ENCODE data around the gene NEGR1.

DNA sequence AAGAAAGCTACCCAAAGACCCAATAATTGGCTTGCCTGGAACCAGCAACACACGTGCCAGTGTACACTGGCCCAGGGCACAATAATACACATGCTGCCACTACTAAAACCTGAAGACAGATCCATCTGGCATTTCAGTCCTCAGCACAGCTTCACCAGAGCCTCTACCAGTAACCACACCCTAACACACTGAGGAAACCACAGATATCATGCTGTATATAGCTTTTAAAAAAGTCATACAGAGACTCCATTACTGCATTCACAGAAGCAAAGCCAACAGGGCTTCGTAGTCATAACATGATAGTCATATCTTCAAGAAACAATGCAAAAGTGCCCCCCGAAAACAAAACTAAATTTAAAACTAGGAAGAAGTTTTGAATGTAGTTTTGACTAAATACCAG, 40.6 kb upstream of the NEGR1 start:
- TF ChIP-seq, protein P1, sequence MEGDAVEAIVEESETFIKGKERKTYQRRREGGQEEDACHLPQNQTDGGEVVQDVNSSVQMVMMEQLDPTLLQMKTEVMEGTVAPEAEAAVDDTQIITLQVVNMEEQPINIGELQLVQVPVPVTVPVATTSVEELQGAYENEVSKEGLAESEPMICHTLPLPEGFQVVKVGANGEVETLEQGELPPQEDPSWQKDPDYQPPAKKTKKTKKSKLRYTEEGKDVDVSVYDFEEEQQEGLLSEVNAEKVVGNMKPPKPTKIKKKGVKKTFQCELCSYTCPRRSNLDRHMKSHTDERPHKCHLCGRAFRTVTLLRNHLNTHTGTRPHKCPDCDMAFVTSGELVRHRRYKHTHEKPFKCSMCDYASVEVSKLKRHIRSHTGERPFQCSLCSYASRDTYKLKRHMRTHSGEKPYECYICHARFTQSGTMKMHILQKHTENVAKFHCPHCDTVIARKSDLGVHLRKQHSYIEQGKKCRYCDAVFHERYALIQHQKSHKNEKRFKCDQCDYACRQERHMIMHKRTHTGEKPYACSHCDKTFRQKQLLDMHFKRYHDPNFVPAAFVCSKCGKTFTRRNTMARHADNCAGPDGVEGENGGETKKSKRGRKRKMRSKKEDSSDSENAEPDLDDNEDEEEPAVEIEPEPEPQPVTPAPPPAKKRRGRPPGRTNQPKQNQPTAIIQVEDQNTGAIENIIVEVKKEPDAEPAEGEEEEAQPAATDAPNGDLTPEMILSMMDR (IDR thresholded peaks at IDR 0.05), result no peak
- TF ChIP-seq ZFX (IDR thresholded peaks at IDR 0.05; ENCODE audit: borderline replicate concordance), result no peak

All from 22Rv1 (cell line).